Activated T-cell treated with anti-CD3 and anti-CD28 coated beads, Interleukin-2, amount 50 U/mL, for 24 hours (primary cell): ENCODE measurements around the gene GPX1.
A peak's percentile ranks its signal among the peaks of the same experiment; 100 is the strongest.
"Not testable (repeated sequence)": the region's sequence is repeated elsewhere in the genome, so short reads cannot be mapped to it uniquely, and the experiment has no call there.

Source experiments
- DNase-seq: peaks from one replicate; pipeline ENCODE4 v3.0.0-alpha.2; 2020
- H3K27ac Mint-ChIP-seq: 2 replicates; pipeline ENCODE4 v1.8.0; 2020; ENCODE audit warnings: mild to moderate bottlenecking, mixed read lengths
- H3K27me3 Mint-ChIP-seq: 2 replicates; pipeline ENCODE4 v1.8.0; 2020; ENCODE audit warnings: mixed read lengths
- H3K36me3 Mint-ChIP-seq: 2 replicates; pipeline ENCODE4 v1.8.0; 2020; ENCODE audit warnings: low read depth, mixed read lengths
- H3K4me1 Mint-ChIP-seq: 2 replicates; pipeline ENCODE4 v1.8.0; 2020; ENCODE audit warnings: low read depth, mixed read lengths
- H3K4me3 Mint-ChIP-seq: 2 replicates; pipeline ENCODE4 v1.8.0; 2020; ENCODE audit warnings: mild to moderate bottlenecking, moderate library complexity, mixed read lengths
- H3K9me3 Mint-ChIP-seq: 2 replicates; pipeline ENCODE4 v1.8.0; 2020; ENCODE audit warnings: mixed read lengths

The GPX1 gene

DNA sequence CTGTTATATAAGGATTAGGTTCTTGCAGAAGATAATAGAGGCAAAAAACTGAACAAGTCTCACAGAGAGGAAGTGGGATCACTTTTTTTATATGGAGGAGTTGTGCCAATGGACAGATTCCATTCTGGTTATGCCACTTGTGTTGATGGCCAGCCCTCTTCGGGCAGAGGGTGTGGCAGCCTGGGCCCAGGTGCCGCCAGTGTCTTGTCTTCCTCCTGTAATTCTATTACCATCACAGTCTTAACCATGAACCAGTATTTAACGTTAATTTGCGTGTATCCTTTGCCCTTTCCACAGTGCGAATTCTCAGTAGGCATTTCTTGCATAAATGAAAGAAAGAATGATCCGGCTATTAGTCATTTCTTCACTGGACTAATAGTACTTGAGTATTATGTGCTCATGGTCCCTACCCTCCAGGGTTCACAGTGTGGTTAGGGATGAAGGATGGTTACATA is 11.3 kb downstream of the GPX1 start:
- Mint-ChIP-seq H3K27ac (no peak overlapping the region), H3K4me1 (peaks cover 25% of the 10 kb centered on the region), H3K4me3 (no peak overlapping the region), H3K27me3 (no peaks in the 10 kb centered on the region), H3K9me3 (no peaks in the 10 kb centered on the region), H3K36me3 (no peaks in the 10 kb centered on the region)
- no peak for DNase-seq

DNA sequence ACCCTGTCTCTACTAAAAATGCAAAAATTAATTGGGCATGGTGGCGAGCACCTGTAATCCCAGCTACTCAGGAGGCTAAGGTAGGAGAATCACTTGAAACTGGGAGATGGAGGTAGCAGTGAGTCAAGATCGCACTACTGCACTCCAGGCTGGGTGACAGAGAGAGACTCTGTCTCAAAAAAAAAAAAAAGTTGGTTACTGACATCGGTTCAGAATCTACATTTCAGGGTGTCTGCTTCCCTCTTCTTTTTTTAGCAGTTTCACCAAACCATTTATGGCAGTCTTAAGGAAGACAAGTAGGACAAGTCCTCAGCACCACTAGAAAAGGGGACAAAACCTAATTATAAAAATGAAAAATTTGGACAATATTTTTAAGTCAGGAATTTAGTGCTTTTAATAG is 15.0 kb downstream of the GPX1 start:
- Mint-ChIP-seq H3K9me3 (no peaks in the 10 kb centered on the region), H3K27me3 (no peaks in the 10 kb centered on the region), H3K4me3 (no peak overlapping the region), H3K27ac (peak overlapping the region; percentile 59), H3K36me3 (peaks cover 16% of the 10 kb centered on the region), H3K4me1 (peaks cover 44% of the 10 kb centered on the region)
- no peak for DNase-seq

DNA sequence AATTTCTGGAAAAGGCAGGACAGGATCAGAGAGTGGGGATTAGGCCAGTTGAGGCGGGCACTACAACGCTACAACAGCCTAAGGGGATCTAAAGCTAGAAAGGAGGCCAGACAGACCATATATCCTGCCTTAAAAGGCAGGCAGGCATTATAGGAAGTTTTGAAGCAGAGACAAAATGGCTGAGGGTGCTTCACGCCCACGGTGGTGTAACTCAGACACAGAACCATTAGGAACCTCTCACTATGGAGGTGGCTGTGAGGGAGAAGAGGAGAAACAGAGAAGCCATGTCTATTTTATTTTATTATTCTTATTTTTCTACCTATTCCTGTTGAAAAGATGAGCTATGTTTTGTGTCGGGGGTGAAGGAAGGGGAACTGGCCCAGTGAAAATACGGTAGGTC is 16.2 kb downstream of the GPX1 start:
- Mint-ChIP-seq H3K36me3 (peaks cover 22% of the 10 kb centered on the region), H3K4me1 (peaks cover 47% of the 10 kb centered on the region)
- no peak for DNase-seq

DNA sequence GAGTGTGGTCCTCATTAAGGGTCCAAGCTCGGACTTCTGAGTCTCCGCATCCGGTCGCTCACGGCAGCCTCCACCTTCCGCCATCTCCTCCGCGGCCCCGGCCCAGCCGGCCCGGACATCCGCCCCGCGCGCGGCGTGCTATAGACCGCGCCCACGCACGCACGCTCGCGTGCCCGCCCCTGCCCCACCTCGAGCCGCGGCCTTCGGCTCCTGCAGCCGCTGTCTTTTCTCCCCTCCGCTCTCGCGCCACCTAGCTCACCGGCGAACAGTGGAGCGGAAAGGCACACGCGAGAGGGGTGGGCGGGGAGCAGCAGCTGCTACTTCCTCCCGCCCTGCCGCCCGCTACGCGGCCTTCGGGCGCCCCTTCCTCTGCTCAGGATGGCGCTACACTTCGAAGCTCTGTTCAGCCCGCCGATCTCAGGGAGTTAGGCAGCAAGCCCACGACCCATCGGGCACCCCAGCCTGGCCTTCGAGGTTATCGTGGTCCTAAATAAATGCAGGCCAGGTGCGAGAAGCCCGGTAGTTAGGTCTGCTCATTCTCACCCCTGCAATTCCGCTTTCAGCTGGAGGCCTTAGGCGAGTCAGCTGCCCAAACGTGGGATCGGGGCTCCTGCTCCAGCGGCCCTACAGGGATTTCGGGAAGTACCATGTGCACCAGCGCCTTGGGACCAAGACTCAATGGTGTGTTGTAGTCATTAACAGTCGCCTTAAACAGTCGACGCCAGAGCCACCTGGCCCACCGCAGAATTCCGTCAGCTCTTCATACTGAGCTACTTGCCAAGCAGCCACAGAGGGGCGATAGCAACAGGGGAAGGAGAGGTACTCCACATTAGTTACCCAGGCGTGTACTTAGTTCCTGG is 18.0 kb downstream of the GPX1 start, which contains the start of gene USP4:
Gene USP4 (minus strand): TSS at position 113 of the 860 bp plus-strand sequence. CDS start 29 bp downstream, at position 84.
- Mint-ChIP-seq H3K4me3 (peak within 1 kb of the TSS; percentile 97), H3K9me3 (no peaks in the 10 kb centered on the region), H3K27me3 (no peaks in the 10 kb centered on the region), H3K4me1 (peaks cover 49% of the 10 kb centered on the region), H3K36me3 (peaks cover 34% of the 10 kb centered on the region), H3K27ac (peak within 1 kb of the TSS; percentile 92)
- peak; percentile 94 for DNase-seq

More for the DNA sequence above, 16.2 kb downstream of the GPX1 start:
- Mint-ChIP-seq H3K4me3 (no peak overlapping the region), H3K27me3 (no peaks in the 10 kb centered on the region), H3K27ac (peak overlapping the region; percentile 90), H3K9me3 (no peaks in the 10 kb centered on the region)

DNA sequence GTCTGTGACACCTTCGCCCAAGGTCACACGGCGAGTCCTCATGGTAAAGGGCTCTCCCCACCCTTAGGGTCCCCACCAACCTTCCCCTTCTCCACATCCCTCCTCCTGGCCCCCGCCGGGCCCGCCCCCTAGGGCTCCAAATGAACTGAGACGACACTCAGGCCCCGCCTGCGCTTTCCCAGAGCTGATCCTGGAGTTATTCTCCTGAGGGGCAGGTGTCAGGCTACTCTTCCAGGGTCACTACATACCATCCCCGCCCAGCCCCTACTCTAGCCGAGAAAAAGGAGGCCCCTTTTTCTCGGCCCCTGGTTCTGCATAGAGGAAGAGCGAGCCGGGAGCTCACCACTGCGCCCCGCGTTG is 18.6 kb downstream of the GPX1 start:
- Mint-ChIP-seq H3K4me1 (peaks cover 50% of the 10 kb centered on the region), H3K27me3 (no peaks in the 10 kb centered on the region), H3K27ac (peak overlapping the region; percentile 92), H3K36me3 (peaks cover 40% of the 10 kb centered on the region), H3K9me3 (no peaks in the 10 kb centered on the region), H3K4me3 (peak overlapping the region; percentile 97)
- no peak for DNase-seq

DNA sequence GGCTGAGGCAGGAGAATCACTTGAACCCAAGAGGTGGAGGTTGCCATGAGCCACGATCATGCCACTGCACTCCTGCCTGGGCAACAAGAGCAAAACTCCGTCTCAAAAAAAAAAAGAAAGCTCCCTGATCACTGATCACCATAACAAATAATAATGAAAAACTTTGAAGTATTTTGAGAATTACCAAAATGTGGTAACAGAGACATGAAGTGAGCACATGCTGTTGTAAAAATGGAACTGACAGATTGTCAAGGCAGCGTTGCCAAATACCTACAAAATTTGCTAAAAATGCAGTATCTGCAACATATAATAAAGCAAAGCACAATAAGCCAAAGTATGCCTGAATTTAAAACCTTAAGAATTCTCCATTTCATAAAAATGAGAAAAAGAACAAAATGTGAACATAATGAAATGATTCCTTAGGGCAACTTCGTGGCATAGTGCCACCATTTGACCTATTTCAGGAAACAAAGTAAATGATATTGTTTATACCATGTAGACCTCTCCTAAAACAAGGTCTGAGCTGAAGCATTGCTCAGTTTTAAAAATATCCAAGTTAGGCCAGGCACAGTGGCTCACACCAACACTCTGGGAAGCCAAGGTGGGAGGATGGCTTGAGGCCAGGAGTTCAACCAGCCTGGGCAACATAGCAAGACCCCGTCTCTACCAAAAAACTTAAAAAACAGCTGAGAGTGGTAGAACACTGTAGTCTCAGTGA is 24.1 kb downstream of the GPX1 start:
- DNase-seq: no peak
- peaks cover 45% of the 10 kb centered on the region for H3K4me1 Mint-ChIP-seq
- H3K4me3 Mint-ChIP-seq: no peak overlapping the region

DNA sequence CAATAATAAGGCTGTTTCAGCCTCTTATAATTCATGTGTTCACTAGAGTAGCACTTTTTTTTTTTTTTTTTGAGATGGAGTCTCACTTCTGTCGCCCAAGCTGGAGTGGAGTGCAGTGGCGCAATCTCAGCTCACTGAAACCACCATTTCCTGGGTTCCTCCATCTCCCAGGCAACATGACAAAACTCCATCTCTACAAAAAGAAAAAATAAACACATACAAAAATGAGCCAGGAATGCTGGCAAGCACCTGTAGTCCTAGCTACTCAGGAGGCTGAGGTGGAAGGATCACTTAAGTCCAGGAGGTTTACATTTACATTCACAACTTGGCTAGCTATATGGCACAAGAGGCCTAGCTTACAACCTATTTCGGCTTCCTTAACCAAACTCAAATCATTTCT is 25.1 kb downstream of the GPX1 start:
- Mint-ChIP-seq H3K36me3 (peaks cover 81% of the 10 kb centered on the region), H3K27me3 (no peaks in the 10 kb centered on the region), H3K9me3 (no peaks in the 10 kb centered on the region), H3K4me3 (no peak overlapping the region), H3K27ac (peak overlapping the region; percentile 88), H3K4me1 (peaks cover 41% of the 10 kb centered on the region)
- DNase-seq: no peak

More for the DNA sequence above, 24.1 kb downstream of the GPX1 start:
- H3K27ac Mint-ChIP-seq: peak overlapping the region; percentile 88
- no peaks in the 10 kb centered on the region for H3K9me3 Mint-ChIP-seq
- no peaks in the 10 kb centered on the region for H3K27me3 Mint-ChIP-seq
- H3K36me3 Mint-ChIP-seq: peaks cover 84% of the 10 kb centered on the region

DNA sequence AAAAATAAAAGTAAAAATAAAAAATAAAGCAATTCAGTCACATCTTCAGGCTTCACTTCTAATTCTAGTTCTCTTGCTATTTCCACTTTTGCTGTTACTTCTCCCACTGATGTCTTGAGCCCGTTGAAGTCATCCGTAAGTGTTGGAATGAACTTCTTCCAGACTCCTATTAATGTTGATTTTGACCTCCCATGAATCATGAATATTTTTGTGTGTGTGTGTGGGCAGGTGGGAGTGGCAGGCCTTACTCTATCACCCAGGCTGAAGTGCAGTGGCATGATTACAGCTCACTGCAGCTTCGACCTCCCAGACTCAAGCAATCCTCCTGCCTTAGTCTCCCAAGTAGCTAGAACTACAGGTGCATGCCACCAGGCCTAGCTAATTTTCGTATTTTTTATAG is 29.0 kb downstream of the GPX1 start:
- H3K27ac Mint-ChIP-seq: peak overlapping the region; percentile 22
- H3K27me3 Mint-ChIP-seq: no peaks in the 10 kb centered on the region
- DNase-seq: no peak
- H3K9me3 Mint-ChIP-seq: no peaks in the 10 kb centered on the region
- no peak overlapping the region for H3K4me3 Mint-ChIP-seq
- peaks cover 93% of the 10 kb centered on the region for H3K36me3 Mint-ChIP-seq
- H3K4me1 Mint-ChIP-seq: peaks cover 23% of the 10 kb centered on the region

DNA sequence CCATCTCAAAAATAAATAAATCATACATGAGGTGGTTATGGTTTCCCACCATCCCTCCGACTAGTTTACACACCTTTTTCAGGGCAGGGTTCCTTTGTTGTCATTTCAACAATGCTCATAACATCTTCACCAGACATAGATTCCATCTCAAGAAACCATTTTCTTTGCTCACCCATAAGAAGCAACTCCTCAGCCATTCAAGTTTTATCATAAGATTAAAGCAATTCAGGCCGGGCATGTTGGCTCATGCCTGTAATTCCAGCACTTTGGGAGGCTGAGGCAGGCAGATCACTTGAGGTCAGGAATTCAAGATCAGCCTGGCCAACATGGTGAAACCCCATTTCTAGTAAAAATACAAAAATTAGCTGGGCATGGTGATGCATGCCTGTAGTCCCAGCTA is 29.8 kb downstream of the GPX1 start:
- not testable (repeated sequence) for H3K27me3 Mint-ChIP-seq, DNase-seq, H3K9me3 Mint-ChIP-seq, H3K4me3 Mint-ChIP-seq, H3K27ac Mint-ChIP-seq
- Mint-ChIP-seq H3K4me1 (peaks cover 18% of the 10 kb centered on the region), H3K36me3 (peaks cover 93% of the 10 kb centered on the region)

DNA sequence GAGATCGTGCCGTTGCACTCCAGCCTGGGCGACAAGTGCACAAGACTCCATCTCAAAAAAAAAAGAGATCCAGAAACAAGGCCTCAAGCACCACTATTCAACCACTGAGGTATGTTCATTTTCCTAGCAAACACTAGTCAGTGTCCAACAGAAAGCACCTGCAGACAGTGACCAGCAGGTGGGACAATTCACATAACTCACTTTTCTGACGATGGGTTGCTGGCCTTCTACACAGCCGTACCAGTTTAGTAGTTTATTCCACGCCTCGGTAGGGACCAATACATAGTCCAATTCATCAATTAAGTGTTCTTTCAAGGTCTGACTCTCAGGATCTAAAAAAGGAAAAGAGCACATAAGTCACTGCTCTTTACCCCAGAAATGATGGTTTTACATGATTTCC is 30.7 kb downstream of the GPX1 start:
- Mint-ChIP-seq H3K4me3 (no peak overlapping the region), H3K9me3 (no peaks in the 10 kb centered on the region), H3K27ac (no peak overlapping the region), H3K27me3 (no peaks in the 10 kb centered on the region), H3K36me3 (peaks cover 92% of the 10 kb centered on the region), H3K4me1 (peaks cover 12% of the 10 kb centered on the region)
- no peak for DNase-seq

DNA sequence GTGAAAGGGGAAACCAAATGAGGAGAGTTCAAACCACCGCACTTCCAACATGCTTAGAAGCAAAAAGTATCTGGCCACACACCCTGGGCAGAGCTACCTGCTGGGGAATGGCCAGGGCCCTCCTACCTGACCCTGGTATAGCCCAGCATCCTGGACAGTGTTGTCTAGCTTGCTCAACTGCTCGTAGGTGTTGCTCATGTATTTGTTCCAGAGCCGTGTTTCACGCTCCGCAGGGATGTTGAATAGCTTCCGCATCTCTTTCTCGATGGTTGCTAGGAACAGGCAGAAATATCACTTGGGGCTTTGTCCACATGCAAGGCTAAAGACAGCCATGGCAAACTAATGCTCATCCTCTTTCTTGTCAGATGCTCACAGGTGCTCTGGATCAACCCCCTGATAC is 33.4 kb downstream of the GPX1 start:
- Mint-ChIP-seq H3K4me1 (peaks cover 8% of the 10 kb centered on the region), H3K36me3 (peaks cover 94% of the 10 kb centered on the region), H3K27ac (no peak overlapping the region), H3K9me3 (no peaks in the 10 kb centered on the region), H3K27me3 (no peaks in the 10 kb centered on the region), H3K4me3 (no peak overlapping the region)
- no peak for DNase-seq

DNA sequence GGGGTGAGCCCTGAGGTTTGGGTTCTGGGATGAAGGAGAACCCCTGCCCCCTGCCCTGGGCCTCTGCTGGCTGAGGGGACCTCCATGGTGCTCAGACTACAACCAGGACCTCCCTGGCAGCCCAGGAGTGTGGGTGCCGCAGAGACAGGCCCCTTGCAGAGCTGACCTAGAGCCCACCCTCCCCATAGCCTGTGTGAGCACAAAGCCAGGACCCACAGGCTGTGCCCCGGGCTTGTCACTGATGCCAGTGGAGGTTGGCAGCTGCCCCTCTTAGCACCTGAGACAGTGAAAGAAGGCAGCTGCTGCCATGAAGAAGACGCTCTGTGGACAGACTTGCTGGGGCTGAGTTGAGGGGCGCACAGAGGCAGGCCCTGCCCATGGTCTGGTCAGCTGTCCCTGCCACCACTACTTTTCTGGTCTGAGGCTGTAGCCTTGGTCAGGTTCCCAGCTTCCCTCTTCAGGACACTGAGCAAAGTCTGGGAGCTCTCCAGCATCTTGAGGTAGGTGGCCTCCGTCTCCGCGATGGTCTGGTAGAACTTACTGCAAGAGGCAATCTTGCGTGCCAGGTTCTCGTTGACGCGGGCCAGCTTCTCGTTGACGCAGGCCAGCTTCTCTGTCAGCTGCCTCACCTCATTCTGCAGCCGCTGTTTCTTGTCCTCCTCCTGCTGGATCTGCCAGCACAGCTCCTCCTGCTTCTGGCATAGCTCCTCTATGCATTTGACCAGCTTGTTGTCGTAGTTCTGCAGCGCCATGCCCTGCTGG is 41.3 kb downstream of the GPX1 start:
- Mint-ChIP-seq H3K27ac (no peak overlapping the region), H3K4me1 (peaks cover 9% of the 10 kb centered on the region), H3K9me3 (no peaks in the 10 kb centered on the region), H3K27me3 (no peaks in the 10 kb centered on the region), H3K4me3 (no peak overlapping the region), H3K36me3 (peaks cover 91% of the 10 kb centered on the region)
- no peak for DNase-seq

DNA sequence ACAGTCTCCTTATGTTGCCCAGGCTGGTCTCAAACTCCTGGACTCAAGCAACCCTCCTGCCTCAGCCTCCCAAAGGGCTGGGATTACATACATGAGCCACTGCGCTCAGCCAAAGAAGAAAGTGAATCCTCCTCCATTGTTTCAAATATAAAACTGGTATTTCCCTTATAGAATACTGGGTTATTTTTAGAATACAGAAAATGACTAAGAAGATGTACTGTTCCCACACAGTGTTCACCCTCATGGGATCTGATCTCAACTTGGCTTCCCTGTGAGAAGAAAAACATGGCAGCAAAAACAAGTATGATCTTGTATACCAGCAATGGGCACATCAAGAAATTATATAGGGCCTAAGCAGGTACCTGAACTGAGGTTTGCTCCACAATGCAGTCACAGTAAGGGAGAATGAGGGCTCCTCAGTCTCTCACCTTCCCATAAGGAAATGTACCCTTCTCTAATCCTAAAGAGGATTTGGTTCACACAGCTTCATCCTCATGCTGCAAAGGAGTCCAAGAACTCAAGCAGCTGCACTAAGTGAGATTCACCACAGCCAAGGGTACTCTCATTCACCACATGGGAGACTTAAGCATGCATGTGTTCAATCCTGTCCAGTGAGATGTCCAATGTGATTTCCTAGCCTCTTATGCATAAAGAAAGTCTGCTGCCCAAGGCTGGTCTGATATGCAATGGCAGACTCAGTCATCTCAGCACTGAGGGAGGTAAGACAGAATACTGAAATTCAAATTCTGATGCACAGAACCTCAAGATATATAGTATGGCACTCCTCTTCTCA is 44.1 kb downstream of the GPX1 start:
- peak overlapping the region; percentile 28 for H3K27ac Mint-ChIP-seq
- no peak for DNase-seq

DNA sequence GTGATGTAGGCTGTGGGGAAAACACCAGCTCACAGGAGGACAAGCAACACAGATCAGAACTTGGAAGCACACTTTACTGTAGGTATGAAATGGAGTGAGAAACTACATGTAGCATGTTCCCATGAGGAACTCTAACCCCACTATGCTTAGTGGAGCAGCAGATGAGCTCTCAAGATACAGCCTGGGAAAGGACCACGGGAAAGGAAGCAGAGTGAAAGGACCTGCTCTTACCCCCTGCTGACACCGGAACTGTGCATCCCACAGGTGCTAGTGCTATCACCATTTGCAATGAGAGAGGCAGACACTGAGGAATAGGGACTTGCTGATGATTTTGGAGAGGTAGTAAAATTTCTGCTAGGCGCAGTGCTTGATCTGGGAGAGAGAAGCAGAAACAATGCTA is 46.9 kb downstream of the GPX1 start:
- Mint-ChIP-seq H3K27ac (peak overlapping the region; percentile 68), H3K4me1 (peaks cover 13% of the 10 kb centered on the region), H3K27me3 (no peaks in the 10 kb centered on the region), H3K9me3 (no peaks in the 10 kb centered on the region), H3K4me3 (no peak overlapping the region), H3K36me3 (peaks cover 84% of the 10 kb centered on the region)
- no peak for DNase-seq

More for the DNA sequence above, 44.1 kb downstream of the GPX1 start:
- H3K27me3 Mint-ChIP-seq: no peaks in the 10 kb centered on the region
- no peaks in the 10 kb centered on the region for H3K9me3 Mint-ChIP-seq
- H3K4me1 Mint-ChIP-seq: peaks cover 13% of the 10 kb centered on the region
- H3K36me3 Mint-ChIP-seq: peaks cover 88% of the 10 kb centered on the region
- H3K4me3 Mint-ChIP-seq: no peak overlapping the region
